ENCODE data around the gene DPEP1.
A peak's percentile ranks its signal among the peaks of the same experiment; 100 is the strongest.

DPEP1 gene

DNA sequence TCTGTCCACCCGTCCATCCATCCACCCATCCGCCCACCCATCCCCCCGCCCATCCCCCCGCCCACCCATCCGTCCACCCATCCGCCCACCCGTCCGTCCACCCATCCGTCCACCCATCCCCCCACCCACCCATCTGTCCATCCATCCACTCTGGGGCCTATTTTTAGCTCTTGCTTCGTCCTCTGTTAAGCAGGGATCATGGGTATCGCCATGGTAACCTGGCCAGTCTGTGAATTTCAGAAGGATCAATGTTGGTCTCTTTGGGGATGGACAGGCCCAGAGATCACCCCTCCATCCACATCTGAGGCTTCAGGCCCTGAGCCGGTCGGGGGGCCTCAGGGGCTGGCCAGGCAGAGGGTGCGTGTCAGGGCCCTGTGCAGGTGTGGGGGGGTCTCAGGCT, 15.2 kb upstream of the DPEP1 start:
- FAIRE-seq (no peak), DNase-seq (ENCODE audit: low spot score) (no peak)

DNA sequence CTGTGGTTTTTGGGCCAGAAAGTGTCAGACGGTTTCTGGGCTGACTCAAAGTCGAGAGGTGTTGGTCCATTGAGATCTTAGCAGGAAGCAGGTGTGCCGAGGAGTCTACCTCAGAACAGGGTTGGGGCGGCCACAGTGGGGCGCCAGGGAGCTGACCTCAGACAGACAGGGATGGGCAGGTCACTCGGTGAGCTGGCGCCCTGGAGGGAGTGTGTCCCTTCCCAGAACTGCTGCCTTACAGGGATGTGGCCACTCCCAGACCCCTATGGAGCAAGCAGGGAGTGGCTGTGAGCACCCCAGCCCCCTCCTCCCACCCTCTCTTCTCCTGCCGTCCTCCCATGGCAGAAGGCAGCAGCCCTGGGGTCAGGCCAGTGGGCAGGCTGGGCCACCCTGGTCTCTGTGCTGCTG, 14.0 kb upstream of the DPEP1 start:
- FAIRE-seq (peak; percentile 20), DNase-seq (ENCODE audit: low spot score) (no peak)

- FAIRE-seq, result no peak
Observed at GRCh38 chr16:89599902-89600301, 13.5 kb upstream of the DPEP1 start.

DNA sequence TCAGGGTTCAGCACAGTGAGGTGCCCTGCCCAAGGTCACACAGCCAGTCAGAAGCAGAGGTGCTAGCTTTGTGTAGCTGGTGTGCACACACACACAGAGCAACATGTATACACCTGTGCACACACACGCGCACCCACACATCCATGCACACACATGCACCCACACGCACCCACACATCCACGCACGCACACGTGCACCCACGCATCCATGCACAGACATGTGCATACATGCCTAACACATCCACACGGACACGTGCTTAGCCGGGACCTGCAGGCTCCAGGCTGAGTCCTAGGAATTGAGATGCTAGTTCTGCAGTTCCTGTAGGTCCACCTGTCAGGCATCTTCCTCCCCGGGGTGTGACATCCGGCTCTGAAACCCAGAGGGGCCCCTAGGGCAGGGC, 13.0 kb upstream of the DPEP1 start:
- FAIRE-seq (no peak), DNase-seq (ENCODE audit: low spot score) (no peak)

More at GRCh38 chr16:89599902-89600301, 13.5 kb upstream of the DPEP1 start:
- no peak for DNase-seq (ENCODE audit: low spot score)

GRCh38 chr16:89600956-89601355, 12.5 kb upstream of the DPEP1 start:
- DNase-seq (ENCODE audit: low spot score) (no peak), FAIRE-seq (no peak)

DNA sequence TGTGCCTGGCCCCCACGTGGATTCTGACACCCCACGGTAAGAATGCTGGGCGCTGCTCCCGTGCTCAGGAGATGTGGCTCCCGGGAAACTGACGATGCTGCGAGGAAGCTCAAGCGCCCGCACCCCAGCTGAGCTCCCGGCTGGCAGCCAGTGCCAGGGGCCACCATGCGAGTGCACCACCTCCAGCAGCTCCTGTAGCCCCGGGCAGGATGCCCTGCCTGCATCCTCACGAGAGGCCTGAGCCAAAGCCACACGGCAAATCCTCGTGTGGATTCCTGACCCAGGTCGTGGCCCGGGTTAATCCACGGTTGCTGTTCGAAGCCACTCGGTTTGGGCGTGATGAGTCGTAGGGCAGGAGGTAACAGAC, 11.6 kb upstream of the DPEP1 start:
- DNase-seq (ENCODE audit: low spot score) (no peak), FAIRE-seq (no peak)

GRCh38 chr16:89602273-89602951, 11.0 kb upstream of the DPEP1 start:
- FAIRE-seq (peak; percentile 96), DNase-seq (ENCODE audit: low spot score) (peak; percentile 91)

GRCh38 chr16:89602952-89603590, 10.4 kb upstream of the DPEP1 start:
- FAIRE-seq, result peak; percentile 94
- DNase-seq (ENCODE audit: low spot score), result no peak

DNA sequence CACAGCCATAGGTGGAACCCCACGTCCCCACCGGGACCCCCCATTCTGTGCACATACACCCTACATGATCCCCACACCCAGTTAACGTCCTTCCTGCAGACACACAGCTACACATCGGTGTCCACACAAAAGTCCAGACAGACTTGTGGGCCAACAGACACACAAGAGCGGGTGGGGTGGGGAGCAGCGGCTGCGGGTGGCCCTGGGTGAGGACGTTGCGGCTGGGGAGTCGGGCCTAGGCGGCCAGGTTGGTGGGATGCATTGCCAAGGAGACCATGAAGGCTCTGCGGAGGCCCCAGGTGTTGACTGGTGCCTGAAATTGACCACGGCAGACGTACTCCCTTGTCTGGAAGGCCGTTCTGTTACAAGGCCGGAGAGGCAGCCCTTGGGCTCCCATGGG, 8.7 kb upstream of the DPEP1 start:
- no peak for FAIRE-seq

GRCh38 chr16:89605186-89605970, 8.1 kb upstream of the DPEP1 start:
- no peak for FAIRE-seq
- DNase-seq (ENCODE audit: low spot score), result no peak

More for the DNA sequence above, 8.7 kb upstream of the DPEP1 start:
- DNase-seq (ENCODE audit: low spot score), result no peak

DNA sequence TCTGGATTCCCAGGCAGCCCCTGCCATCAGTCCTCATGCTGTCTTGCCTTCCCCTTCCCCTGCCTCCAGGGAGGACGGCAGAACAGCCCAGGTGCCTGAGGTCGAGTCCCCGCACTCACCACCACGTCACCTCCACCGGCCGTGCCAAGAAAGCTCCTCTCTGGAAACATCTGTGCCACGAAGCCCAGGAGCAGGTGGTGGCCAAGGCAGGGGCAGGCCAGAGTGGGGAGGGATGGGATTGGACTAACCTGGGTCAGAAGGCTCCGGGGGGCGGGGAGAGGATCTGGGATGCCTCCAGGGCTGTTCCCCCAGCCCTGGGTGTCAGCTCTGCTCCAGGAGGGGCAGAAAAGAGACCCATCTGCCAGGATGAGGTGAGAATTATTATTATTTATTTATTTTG, 7.4 kb upstream of the DPEP1 start:
- no peak for FAIRE-seq
- no peak for DNase-seq (ENCODE audit: low spot score)

- no peak for FAIRE-seq
Observed at GRCh38 chr16:89607453-89607852, 6.0 kb upstream of the DPEP1 start.

GRCh38 chr16:89607937-89608740, 5.3 kb upstream of the DPEP1 start:
- FAIRE-seq (no peak), DNase-seq (ENCODE audit: low spot score) (no peak)

More at GRCh38 chr16:89607453-89607852, 6.0 kb upstream of the DPEP1 start:
- DNase-seq (ENCODE audit: low spot score), result no peak

DNA sequence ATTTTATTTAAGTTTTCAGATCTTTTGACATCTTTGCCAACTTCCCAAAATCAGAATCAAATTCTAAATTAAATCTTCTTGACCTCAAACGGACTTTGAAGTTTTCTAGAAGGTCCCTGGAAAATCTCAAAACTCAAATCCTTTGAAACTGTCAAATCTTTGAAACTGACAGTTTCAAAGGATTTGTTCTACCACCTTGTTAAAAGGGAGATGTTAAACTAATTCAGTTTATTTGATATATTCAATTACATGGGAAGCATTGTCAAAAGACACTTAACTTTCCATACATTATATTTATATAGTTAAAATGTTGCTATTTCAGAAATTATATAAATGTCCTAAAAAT, 3.4 kb upstream of the DPEP1 start:
- FAIRE-seq, result no peak
- no peak for DNase-seq (ENCODE audit: low spot score)

DNA sequence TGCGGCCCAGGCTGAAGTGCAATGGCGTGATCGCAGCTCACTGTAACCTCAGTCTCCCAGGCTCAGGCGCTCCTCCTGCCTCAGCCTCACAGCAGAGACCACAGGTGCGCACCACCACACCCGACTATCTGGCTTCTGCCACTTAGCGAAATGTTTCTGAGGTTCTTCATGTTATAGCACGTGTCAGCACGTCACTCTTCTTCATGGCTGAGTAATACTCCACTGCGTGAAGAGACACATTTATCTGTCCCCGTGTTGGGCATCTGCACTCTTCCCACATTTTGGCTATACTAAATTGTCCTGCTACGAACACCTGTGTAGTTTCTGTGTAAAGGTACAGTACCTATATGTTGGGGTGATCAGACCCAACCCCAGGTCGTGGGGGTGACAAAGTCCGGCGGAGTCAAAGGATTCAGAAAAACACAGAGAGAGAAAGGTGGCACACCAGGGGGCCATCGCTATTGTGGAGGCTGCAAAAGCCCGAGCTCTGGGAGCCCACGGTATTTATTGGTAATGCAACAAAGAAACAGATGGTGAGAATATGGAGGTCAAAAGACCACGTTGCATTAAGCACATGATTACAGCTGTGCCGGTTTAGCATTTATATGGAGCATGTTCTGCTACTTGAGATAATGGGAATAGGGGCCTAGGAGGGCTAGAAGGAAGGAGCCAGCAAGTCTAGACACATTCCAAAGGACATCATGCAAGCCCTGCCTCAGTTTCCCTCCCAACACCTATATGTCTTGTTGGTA, 851 bp upstream of the DPEP1 start:
- no peak for DNase-seq (ENCODE audit: low spot score)
- no peak for FAIRE-seq

GRCh38 chr16:89613954-89614459, 565 bp downstream of the DPEP1 start:
- no peak for FAIRE-seq
- DNase-seq (ENCODE audit: low spot score), result no peak

GRCh38 chr16:89615176-89615575, 1.7 kb downstream of the DPEP1 start:
- DNase-seq (ENCODE audit: low spot score) (no peak), FAIRE-seq (no peak)

DNA sequence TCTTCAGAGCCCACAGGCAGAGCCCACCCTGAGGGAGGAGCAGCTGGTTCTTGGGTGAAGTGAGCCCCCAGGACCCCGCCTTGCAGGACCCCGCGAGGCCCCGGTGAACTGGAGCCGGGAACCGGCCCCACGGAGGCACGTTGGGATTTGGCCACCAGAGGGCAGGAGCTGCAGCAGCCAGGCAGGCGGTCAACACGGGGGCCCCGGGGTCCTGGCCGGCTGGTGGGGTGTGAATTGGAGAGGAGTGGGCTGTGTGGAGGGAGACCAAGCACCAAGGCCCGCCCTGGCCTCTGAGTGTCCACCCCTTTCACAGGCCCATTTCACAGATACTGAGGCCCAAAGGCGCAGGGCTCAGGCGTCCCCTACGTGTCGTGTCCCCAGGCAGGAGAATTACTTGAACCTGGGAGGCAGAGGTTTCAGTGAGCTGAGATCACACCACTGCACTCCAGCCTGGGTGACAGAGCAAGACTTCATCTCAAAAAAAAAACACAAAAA, 2.2 kb downstream of the DPEP1 start:
- DNase-seq (ENCODE audit: low spot score) (no peak), FAIRE-seq (no peak)

GRCh38 chr16:89616623-89617022, 3.2 kb downstream of the DPEP1 start:
- no peak for FAIRE-seq

GRCh38 chr16:89617036-89617435, 3.6 kb downstream of the DPEP1 start:
- no peak for FAIRE-seq
- no peak for DNase-seq (ENCODE audit: low spot score)

More at GRCh38 chr16:89616623-89617022, 3.2 kb downstream of the DPEP1 start:
- no peak for DNase-seq (ENCODE audit: low spot score)

All from urothelium cell line (cell line).